BLaER1 (cell line): ENCODE data around the gene PTPRA.

ENCODE experiments used
- H3K27ac ChIP-seq: shearing (Covaris generic); formaldehyde crosslinking; 2 replicates; pipeline ENCODE4 v1.8.1; 2022
- H3K27me3 ChIP-seq: shearing (Covaris generic); formaldehyde crosslinking; 2 replicates; pipeline ENCODE4 v1.8.1; 2022
- H3K36me3 ChIP-seq: shearing (Covaris generic); formaldehyde crosslinking; 2 replicates; pipeline ENCODE4 v1.8.1; 2022
- H3K4me1 ChIP-seq: shearing (Covaris generic); formaldehyde crosslinking; 2 replicates; pipeline ENCODE4 v1.8.1; 2022
- H3K4me2 ChIP-seq: shearing (Covaris generic); formaldehyde crosslinking; 2 replicates; pipeline ENCODE4 v1.8.1; 2022
- H3K4me3 ChIP-seq: shearing (Covaris generic); formaldehyde crosslinking; 2 replicates; pipeline ENCODE4 v1.8.1; 2022
- H3K9ac ChIP-seq: shearing (Covaris generic); formaldehyde crosslinking; 2 replicates; pipeline ENCODE4 v1.8.1; 2022
- H3K9me3 ChIP-seq: shearing (Covaris generic); formaldehyde crosslinking; 2 replicates; pipeline ENCODE4 v1.8.1; 2022
- H4K20me1 ChIP-seq: shearing (Covaris generic); formaldehyde crosslinking; 2 replicates; pipeline ENCODE4 v1.8.1; 2022
- Cebpa-rat ChIP-seq: shearing (Covaris generic); IDR thresholded peaks from 2 replicates; pipeline ENCODE4 v1.8.1; 2022

Gene PTPRA

GRCh38 chr20:2847802-2848201 lies 25.5 kb upstream of the PTPRA start:
- no peak overlapping the region for H3K9ac ChIP-seq
- no peak overlapping the region for H3K4me2 ChIP-seq
- H3K4me3 ChIP-seq = no peak overlapping the region
- H4K20me1 ChIP-seq = no peaks in the 10 kb centered on the region
- H3K4me1 ChIP-seq = no peaks in the 10 kb centered on the region
- H3K36me3 ChIP-seq = no peaks in the 10 kb centered on the region
- H3K27ac ChIP-seq = no peak overlapping the region
- H3K27me3 ChIP-seq = no peaks in the 10 kb centered on the region
- no peak for TF ChIP-seq Cebpa-rat
- no peaks in the 10 kb centered on the region for H3K9me3 ChIP-seq

DNA sequence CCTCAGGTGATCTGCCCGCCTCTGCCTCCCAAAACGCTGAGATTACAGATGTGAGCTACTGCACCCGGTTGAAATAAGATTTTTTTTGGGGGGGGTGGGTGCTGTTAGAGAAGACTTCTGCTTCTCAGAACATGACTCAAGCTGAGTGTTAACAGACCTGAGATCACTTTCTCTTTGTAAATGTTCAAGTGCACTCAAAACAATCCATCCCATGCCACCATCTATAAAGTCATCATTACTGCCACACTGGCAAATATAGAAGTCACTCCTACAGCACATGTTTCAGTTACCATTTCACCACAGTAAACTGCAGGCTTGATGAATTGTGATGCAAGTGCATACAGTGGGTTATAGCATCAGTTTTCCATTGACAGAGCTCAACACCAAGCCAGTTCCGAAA lies 23.8 kb upstream of the PTPRA start:
- no peak for TF ChIP-seq Cebpa-rat
- H3K9me3 ChIP-seq = no peaks in the 10 kb centered on the region
- no peaks in the 10 kb centered on the region for H3K4me1 ChIP-seq
- no peak overlapping the region for H3K27ac ChIP-seq
- no peak overlapping the region for H3K4me3 ChIP-seq
- H3K27me3 ChIP-seq = no peaks in the 10 kb centered on the region
- H3K36me3 ChIP-seq = no peaks in the 10 kb centered on the region
- H3K9ac ChIP-seq = no peak overlapping the region
- no peak overlapping the region for H3K4me2 ChIP-seq
- no peaks in the 10 kb centered on the region for H4K20me1 ChIP-seq

DNA sequence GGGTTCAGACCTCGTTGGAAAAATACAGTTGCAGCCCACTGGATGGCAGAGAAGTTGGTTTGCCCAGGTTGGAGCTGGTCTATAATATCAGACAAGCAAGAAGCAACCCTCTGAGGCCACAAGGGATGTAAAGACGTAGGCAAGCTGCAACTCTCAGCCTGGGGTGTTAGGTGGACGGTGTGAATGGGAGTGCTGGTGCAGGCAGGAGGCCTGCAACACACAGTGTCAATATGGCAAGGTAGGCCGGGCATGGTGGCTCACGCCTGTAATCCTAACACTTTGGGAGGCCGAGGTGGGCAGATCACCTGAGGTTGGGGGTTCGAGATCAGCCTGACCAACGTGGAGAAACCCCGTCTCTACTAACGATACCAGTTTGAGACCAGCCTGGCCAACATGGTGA lies 22.2 kb upstream of the PTPRA start:
- TF ChIP-seq Cebpa-rat = no peak
- no peak overlapping the region for H3K4me2 ChIP-seq
- no peaks in the 10 kb centered on the region for H3K27me3 ChIP-seq
- no peak overlapping the region for H3K27ac ChIP-seq
- H3K4me1 ChIP-seq = no peaks in the 10 kb centered on the region
- H3K4me3 ChIP-seq = no peak overlapping the region
- 0 out of 2 replicates have a peak, but pooled peaks cover 5% of the 10 kb centered on the region for H4K20me1 ChIP-seq
- H3K36me3 ChIP-seq = no peaks in the 10 kb centered on the region
- no peaks in the 10 kb centered on the region for H3K9me3 ChIP-seq
- no peak overlapping the region for H3K9ac ChIP-seq

- peaks cover 8% of the 10 kb centered on the region; the same call in 1 of the 2 replicates for H4K20me1 ChIP-seq
Observed at GRCh38 chr20:2858591-2858990, 14.7 kb upstream of the PTPRA start.

GRCh38 chr20:2859330-2860121 lies 13.8 kb upstream of the PTPRA start:
- no peaks in the 10 kb centered on the region for H3K27me3 ChIP-seq
- H3K9ac ChIP-seq = no peak overlapping the region
- H3K4me3 ChIP-seq = no peak overlapping the region
- no peak overlapping the region for H3K27ac ChIP-seq
- H4K20me1 ChIP-seq = peaks cover 8% of the 10 kb centered on the region; the same call in 1 of the 2 replicates
- peaks cover 50% of the 10 kb centered on the region for H3K36me3 ChIP-seq
- H3K9me3 ChIP-seq = no peaks in the 10 kb centered on the region
- no peak overlapping the region for H3K4me2 ChIP-seq
- no peaks in the 10 kb centered on the region; the same call in 1 of the 2 replicates for H3K4me1 ChIP-seq
- TF ChIP-seq Cebpa-rat = no peak

More at GRCh38 chr20:2858591-2858990, 14.7 kb upstream of the PTPRA start:
- no peaks in the 10 kb centered on the region for H3K27me3 ChIP-seq
- H3K4me1 ChIP-seq = no peaks in the 10 kb centered on the region
- H3K36me3 ChIP-seq = peaks cover 42% of the 10 kb centered on the region
- no peak overlapping the region for H3K27ac ChIP-seq
- no peak overlapping the region for H3K9ac ChIP-seq
- no peak overlapping the region for H3K4me3 ChIP-seq
- no peaks in the 10 kb centered on the region for H3K9me3 ChIP-seq
- no peak for TF ChIP-seq Cebpa-rat
- H3K4me2 ChIP-seq = no peak overlapping the region

DNA sequence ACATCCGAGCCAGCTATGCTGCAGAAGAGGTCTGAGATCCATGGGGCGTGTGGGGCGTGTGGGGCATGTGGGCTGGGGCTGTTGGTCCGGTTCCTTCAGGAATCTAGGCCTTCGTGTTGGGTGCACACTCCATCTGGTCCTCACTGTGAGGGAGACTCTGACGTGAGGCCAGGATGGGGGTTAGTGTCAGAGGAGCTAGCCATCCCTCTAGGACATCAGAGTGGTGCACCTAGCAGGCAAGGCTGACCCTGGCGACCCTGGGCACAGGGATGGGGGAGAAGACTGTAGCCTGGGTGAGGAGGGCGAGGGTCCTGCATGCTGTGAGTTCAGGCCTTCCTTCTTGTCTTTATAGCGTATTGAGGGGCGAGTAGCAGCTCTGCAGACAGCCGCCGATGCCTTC lies 8.7 kb upstream of the PTPRA start:
- H3K9ac ChIP-seq = no peak overlapping the region
- no peak for TF ChIP-seq Cebpa-rat
- H3K9me3 ChIP-seq = no peaks in the 10 kb centered on the region
- H3K4me1 ChIP-seq = peaks cover 38% of the 10 kb centered on the region
- H3K27ac ChIP-seq = no peak overlapping the region
- H3K27me3 ChIP-seq = no peaks in the 10 kb centered on the region
- no peak overlapping the region for H3K4me2 ChIP-seq
- H4K20me1 ChIP-seq = no peaks in the 10 kb centered on the region
- peaks cover 70% of the 10 kb centered on the region for H3K36me3 ChIP-seq
- no peak overlapping the region for H3K4me3 ChIP-seq

DNA sequence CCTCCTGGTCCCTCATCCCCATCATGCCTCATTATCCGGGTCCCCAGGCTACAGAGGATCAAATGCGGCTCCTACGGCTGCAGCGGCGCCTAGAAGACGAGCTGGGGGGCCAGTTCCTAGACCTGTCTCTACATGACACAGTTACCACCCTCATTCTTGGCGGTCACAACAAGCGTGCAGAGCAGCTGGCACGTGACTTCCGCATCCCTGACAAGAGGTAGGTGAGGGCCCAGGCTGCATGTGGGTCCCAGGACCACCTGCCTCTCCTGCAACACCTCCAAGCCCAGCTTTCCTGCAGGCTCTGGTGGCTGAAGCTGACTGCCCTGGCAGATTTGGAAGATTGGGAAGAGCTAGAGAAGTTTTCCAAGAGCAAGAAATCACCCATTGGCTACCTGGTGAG lies 8.2 kb upstream of the PTPRA start:
- Histone ChIP-seq H3K9me3 (no peaks in the 10 kb centered on the region), H3K9ac (no peak overlapping the region), H4K20me1 (no peaks in the 10 kb centered on the region), H3K4me2 (peak overlapping the region; percentile 74), H3K36me3 (peaks cover 65% of the 10 kb centered on the region), H3K4me1 (peaks cover 38% of the 10 kb centered on the region), H3K27ac (no peak overlapping the region), H3K27me3 (no peaks in the 10 kb centered on the region), H3K4me3 (no peak overlapping the region)
- no peak for TF ChIP-seq Cebpa-rat

DNA sequence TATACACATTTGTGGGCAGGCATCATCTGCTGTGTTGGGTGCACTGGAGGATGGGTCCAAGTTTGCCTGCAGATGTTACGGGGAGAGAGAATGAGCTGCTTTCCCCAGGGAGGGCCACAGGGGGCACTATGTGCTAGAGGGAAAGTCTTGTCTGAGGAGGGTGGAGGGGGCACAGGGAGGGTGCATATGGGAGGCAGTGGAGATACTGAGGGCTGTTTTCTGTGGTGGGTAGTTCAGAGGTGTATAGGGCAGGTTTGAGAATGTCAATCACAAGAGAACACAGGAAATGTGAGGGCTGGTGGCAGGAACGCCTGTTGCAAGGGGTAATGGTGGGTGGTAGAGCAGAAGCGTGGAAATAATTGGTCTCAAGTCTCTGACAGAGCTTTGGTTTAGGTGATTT lies 7.7 kb upstream of the PTPRA start:
- no peak overlapping the region for H3K27ac ChIP-seq
- TF ChIP-seq Cebpa-rat = no peak
- H3K27me3 ChIP-seq = peaks cover 4% of the 10 kb centered on the region; the same call in 1 of the 2 replicates
- peak overlapping the region; percentile 74 for H3K4me2 ChIP-seq
- H4K20me1 ChIP-seq = no peaks in the 10 kb centered on the region
- H3K4me1 ChIP-seq = peaks cover 41% of the 10 kb centered on the region
- H3K9ac ChIP-seq = no peak overlapping the region
- H3K4me3 ChIP-seq = no peak overlapping the region
- H3K9me3 ChIP-seq = no peaks in the 10 kb centered on the region
- H3K36me3 ChIP-seq = peaks cover 60% of the 10 kb centered on the region

DNA sequence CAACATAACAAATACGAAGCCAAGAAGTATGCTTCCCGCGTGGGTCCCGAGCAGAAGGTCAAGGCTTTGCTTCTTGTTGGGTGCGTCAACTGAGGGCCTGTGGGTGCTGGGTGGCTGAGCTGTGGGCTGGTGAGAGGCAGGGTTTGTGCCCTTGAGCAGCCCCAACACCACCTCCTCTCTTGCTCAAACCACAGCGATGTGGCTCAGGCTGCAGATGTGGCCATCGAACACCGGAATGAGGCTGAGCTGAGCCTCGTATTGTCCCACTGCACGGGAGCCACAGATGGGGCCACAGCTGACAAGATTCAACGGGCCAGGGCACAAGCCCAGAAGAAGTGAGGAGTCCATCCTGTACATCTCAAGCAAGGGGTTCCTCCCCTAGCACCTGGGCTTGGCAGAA lies 7.0 kb upstream of the PTPRA start:
- Histone ChIP-seq H3K9me3 (no peaks in the 10 kb centered on the region), H3K4me2 (peak overlapping the region; percentile 74), H4K20me1 (no peaks in the 10 kb centered on the region), H3K27me3 (peaks cover 9% of the 10 kb centered on the region), H3K4me3 (no peak overlapping the region), H3K9ac (no peak overlapping the region), H3K4me1 (peaks cover 47% of the 10 kb centered on the region), H3K27ac (no peak overlapping the region), H3K36me3 (peaks cover 54% of the 10 kb centered on the region)
- no peak for TF ChIP-seq Cebpa-rat

- Histone ChIP-seq H3K4me1 (peaks cover 55% of the 10 kb centered on the region), H3K27me3 (peaks cover 18% of the 10 kb centered on the region), H3K36me3 (peaks cover 44% of the 10 kb centered on the region), H3K9me3 (no peaks in the 10 kb centered on the region), H3K4me2 (peak overlapping the region; percentile 74), H3K27ac (peak overlapping the region; percentile 11; the same call in 1 of the 2 replicates), H4K20me1 (no peaks in the 10 kb centered on the region), H3K4me3 (no peak overlapping the region), H3K9ac (0 out of 2 replicates have a peak overlapping the region, but pooled peaks have one; percentile 39)
- no peak for TF ChIP-seq Cebpa-rat
Observed at GRCh38 chr20:2867081-2867864, 6.0 kb upstream of the PTPRA start.
